Right lobe of liver (tissue), 4 donors: Measurements from ENCODE around the gene BEAN1.

Experiments used
- CTCF ChIP-seq, 4 donors: fragments of 200-600 bp in 3 of 4; fragments of 450-650 bp in 1 of 4; IDR thresholded peaks; one replicate each; pipeline versions ENCODE4 v1.5.1 to v1.8.0; 2016 to 2022; ENCODE audit warnings: antibody characterized with exemption in 4 of 4, mild to moderate bottlenecking in 2 of 4
- POLR2A ChIP-seq: fragments of 450-650 bp; IDR thresholded peaks from one replicate; pipeline ENCODE4 v1.6.1; 2017; ENCODE audit warnings: antibody characterized with exemption, mild to moderate bottlenecking
- donor health status: DM: no; HTN: no; CAD: no.
- donor health status: DM: no; HTN: no; CAD: no.
- donor health status: DM: no; HTN: yes; CAD: no.

GRCh38 chr16:66460703-66461102 lies 33.6 kb downstream of the BEAN1 start:
- TF ChIP-seq CTCF (IDR thresholded peaks at IDR 0.05) (no peak), POLR2A (no peak)
